PFSK-1 (cell line): ENCODE results near the gene CNTFR.

Experiments
- POLR2AphosphoS5 ChIP-seq: IDR thresholded peaks from 2 replicates; pipeline ENCODE4 v1.6.1; 2012; ENCODE audit warnings: low read depth, mild to moderate bottlenecking, control low read depth, low read length, moderate library complexity
- SIN3A ChIP-seq: IDR thresholded peaks from 2 replicates; pipeline ENCODE4 v1.6.1; 2012; ENCODE audit warnings: mild to moderate bottlenecking, low read length, moderate library complexity, borderline replicate concordance; ENCODE audit not compliant: insufficient read depth
- TF ChIP-seq, protein P1 (sequence below), 2 experiments: IDR thresholded peaks; 2 replicates each; pipeline versions ENCODE4 v1.6.1 to v1.8.0; 2011 to 2012; ENCODE audit warnings: low read depth in 2 of 2, low read length in 2 of 2, control low read depth in 1 of 2, inconsistent platforms in 1 of 2, mild to moderate bottlenecking in 1 of 2, moderate library complexity in 1 of 2; ENCODE audit not compliant: insufficient read depth in 1 of 2

DNA sequence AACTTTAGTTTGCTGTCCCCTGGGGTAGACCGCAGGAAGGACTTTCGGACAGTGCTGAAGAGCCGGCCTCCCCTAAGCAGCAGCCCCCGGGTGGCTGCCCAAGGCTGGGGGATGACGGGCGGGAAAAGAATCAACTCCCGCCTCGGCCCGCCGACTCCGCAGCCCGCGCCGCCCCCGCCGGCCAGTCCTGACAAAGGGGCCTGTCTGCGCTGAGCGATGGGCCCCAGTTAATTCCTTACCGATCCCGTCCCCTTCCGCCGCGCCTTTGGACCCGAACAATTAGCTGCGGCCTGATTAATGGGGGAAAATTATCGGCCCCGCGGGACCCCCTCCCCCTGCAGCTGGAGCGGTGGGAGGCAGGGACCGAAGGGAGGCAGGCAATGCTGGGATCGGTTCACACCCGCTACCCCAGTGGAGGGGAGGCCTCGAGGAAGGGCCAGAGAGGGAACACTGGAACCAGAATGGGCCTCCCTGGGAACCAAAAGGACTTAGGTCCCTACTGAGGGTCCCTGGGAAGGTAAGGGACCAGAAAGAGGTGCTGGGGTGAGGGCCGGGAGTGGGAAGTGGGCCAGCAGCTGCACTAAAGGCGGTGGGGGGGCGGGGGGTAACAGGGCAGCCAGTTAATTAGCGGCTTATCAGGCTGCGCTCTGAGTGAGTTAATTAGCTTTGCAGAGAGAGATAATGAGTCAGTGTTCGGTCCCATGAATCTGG is 35.1 kb upstream of the CNTFR start:
- TF ChIP-seq, protein P1, sequence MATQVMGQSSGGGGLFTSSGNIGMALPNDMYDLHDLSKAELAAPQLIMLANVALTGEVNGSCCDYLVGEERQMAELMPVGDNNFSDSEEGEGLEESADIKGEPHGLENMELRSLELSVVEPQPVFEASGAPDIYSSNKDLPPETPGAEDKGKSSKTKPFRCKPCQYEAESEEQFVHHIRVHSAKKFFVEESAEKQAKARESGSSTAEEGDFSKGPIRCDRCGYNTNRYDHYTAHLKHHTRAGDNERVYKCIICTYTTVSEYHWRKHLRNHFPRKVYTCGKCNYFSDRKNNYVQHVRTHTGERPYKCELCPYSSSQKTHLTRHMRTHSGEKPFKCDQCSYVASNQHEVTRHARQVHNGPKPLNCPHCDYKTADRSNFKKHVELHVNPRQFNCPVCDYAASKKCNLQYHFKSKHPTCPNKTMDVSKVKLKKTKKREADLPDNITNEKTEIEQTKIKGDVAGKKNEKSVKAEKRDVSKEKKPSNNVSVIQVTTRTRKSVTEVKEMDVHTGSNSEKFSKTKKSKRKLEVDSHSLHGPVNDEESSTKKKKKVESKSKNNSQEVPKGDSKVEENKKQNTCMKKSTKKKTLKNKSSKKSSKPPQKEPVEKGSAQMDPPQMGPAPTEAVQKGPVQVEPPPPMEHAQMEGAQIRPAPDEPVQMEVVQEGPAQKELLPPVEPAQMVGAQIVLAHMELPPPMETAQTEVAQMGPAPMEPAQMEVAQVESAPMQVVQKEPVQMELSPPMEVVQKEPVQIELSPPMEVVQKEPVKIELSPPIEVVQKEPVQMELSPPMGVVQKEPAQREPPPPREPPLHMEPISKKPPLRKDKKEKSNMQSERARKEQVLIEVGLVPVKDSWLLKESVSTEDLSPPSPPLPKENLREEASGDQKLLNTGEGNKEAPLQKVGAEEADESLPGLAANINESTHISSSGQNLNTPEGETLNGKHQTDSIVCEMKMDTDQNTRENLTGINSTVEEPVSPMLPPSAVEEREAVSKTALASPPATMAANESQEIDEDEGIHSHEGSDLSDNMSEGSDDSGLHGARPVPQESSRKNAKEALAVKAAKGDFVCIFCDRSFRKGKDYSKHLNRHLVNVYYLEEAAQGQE (IDR thresholded peaks at IDR 0.05; ENCODE audit: insufficient read depth in 1 of 2, low read depth in 2 of 2, low read length in 2 of 2) = no peak
- TF ChIP-seq SIN3A (no peak), POLR2AphosphoS5 (no peak)
